Lower leg skin (tissue), 3 donors: Measurements from ENCODE around the gene ERO1A.

Experiments used
- CTCF ChIP-seq, 3 donors: fragments of 450-650 bp; IDR thresholded peaks; one replicate each; pipeline ENCODE4 v1.5.1; 2016; ENCODE audit warnings: antibody characterized with exemption in 3 of 3, mild to moderate bottlenecking in 3 of 3, moderate library complexity in 2 of 3
- POLR2A ChIP-seq, 2 donors: fragments of 450-650 bp; IDR thresholded peaks; one replicate each; pipeline ENCODE4 v1.6.1; 2016 to 2017; ENCODE audit warnings: antibody characterized with exemption in 2 of 2, mild to moderate bottlenecking in 1 of 2, moderate library complexity in 1 of 2

DNA sequence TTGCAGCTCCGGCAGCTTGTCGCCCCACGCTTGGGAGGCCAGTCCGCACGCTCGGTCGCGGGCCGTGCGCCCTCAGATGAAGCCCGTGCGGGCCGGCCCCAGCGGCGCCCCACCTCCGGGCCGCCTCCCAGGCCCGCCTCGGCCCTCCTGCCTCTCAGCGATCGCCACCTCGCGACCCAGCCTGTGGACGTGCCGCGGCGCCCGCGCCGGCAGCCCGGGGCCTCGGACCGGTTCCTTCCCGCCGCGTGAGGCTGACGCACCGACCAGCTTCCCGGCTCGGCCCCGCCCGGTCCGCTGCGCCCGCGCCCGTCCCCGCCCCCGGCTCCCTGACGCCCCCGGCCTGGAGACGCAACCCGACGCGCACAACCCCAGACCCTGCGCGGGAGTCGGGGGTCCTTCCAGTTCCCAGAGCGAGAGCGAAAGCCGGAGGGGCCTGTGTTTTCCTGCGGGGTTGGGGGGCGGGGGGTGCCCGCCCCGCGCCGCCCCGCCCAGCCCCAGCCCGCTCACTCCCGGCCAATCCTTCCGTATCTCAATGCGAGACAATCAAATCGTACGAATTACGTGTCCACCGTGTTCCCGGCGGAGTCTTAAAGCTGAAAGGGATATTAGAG lies at the start of gene ERO1A:
- TF ChIP-seq CTCF (IDR thresholded peaks at IDR 0.05) (no peak), POLR2A (IDR thresholded peaks at IDR 0.05) (no peak)
